NCI-H446 (cell line): ENCODE data around the gene SLC37A3.

ENCODE experiments used
- DNase-seq, 2 experiments: peaks; one replicate each; lab custom pipeline; 2025; lab: John Stamatoyannopoulos, UW

SLC37A3 gene

DNA sequence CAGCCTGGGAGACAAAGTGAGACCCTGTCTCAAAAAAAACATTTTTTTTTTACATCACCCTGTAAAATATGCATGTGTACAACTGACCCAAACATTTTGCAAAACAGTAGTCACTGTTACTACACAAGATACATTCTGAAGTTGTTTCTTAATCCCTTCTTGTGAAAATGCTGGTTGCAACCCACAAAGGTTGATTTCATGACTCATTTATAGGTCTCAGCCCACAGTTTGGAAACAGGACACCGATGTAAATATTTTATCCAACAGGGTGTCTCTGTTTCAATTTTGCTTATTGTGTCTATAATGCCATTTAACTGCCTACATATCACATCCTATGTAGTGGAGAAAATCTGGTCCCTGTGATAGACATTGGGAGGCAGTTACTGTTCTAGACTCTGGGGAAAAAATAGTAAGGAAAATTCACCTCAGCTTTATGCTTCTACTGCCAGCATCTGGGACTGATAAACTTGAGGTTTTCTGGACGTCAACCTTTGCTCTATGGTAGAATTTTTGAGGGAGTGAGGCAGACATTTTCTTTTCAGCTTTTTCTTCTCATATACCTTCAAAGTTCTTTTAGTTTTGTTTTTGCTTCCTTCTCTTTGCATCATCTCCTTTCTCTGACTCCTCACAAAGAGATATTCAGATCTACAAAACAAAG lies 4.0 kb upstream of the SLC37A3 start:
- no peak for DNase-seq

DNA sequence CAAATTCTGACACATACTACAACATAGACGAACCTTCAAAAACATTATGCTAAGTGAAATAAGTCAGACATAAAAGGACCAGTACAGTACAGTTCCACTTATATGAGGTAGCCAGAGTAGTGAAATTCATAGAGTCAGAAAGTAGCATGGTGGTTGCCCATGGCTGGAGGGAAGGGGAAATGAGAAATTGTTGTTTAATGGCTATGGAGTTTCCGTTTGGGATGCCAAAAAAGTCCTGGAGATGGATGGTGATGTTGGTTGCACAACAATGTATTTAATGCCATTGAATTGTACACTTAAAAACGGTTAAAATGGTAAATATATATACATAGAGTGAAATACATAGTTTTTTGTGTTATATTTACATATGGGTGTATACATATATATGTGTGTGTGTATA lies 2.1 kb upstream of the SLC37A3 start:
- no peak for DNase-seq

- DNase-seq: no peak
Observed at GRCh38 chr7:140398821-140399220, 491 bp upstream of the SLC37A3 start.

- DNase-seq: no peak
Observed at GRCh38 chr7:140393756-140394306, 4.5 kb downstream of the SLC37A3 start.

GRCh38 chr7:140391634-140392033 lies 6.7 kb downstream of the SLC37A3 start:
- DNase-seq: no peak

GRCh38 chr7:140390466-140391190 lies 7.7 kb downstream of the SLC37A3 start:
- no peak for DNase-seq

GRCh38 chr7:140390034-140390433 lies 8.3 kb downstream of the SLC37A3 start:
- no peak for DNase-seq

- DNase-seq: no peak
Observed at GRCh38 chr7:140389445-140389844, 8.9 kb downstream of the SLC37A3 start.

DNA sequence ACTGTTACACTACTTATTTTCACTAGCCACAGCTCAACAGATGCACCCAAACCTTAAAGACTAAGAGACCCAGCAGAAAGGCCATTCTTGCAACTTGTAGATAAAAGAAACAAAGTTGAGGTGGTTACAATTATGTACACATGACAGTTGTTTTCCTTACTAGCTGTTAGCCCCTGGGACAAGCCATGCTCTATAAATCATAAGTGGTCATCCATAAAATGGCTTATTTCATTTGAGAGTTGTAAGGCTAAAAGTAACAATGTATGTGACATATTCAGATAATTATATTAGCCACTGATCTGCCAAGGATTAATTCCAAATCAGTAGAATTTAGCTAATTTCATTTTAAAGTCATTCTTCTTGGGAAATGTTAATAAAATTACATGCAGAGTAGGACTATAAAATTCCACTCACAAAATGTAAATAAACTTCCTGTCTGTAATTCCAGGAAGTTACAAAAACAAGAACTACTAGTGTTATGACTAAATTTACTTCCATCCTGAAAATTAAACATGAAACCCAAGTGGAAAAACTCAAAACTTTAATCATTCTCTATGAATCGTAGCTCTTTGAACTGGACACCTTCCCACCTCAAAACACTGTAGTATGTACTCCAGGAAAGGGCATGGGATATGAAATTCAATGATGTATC lies 13.3 kb downstream of the SLC37A3 start:
- no peak for DNase-seq

DNA sequence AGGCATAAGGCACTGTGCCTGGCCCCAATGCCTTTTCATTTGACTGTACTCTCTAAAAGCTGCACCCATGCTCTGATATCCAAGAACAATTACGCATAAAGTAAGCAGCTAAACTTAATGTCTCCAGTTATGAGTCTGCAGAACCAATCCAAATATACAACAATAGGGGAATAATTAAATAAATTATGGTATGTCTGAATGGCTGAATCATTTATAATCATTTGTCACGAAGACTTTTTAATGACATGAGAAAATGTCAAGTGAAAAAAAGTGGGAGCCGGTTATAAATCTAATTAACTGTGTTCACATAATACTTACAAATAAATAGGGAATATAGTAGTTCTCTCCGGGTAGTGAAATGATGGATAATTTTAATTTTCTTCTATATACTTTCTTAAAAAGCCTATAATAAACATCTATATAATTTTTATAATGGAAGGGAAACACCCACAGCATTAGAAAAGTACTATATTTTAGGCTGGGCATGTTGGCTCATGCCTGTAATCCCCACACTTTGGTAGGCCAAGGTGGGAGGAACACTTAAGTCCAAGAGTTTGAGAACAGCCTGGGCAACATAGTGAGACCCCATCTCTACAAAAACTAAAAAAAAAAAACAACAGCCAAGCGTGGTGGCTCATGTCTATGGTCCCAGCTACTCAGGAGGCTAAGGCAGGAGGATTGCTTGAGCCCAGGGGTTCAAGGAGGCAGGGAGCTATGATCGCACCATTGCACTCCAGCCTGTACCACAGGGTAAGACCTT lies 14.2 kb downstream of the SLC37A3 start:
- DNase-seq: no peak

DNA sequence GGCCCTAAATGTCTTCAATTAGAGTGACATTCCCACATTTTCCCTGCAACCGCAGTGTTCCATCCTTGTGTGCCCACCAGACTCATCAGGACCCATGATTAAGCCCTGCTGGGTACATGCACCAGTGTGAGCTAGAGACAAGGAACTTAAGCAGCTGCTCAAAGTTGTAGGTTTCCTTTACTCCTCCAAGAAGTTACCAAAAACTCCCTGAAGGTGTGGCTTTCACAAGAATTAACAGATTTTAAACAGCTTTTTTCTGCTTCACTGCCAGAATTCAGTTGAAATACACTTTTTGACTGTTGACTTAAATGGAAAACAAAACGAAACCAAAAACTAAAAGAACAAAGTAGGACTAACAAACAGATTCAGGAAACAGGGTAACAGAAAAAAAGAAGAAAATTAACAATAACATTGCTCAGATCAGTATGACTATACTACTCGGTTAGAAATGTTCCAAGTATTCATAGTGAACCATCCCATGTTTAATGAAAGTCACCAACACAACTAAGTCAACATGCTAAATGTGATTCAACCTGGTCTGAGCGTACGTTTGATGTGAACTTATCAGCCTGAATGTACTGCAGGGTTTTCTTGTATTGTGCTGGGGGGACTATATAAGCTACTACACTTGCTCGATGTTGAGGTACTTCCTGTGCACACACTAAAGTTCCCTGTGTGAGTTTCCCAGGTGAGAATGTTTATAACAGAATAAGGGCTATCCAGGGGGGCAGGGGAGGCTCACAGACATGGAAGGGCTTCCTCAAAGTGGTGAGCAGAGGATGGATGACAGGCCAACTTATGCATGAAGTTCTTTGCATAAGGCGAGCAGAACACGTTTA lies 22.2 kb downstream of the SLC37A3 start:
- DNase-seq: no peak

DNA sequence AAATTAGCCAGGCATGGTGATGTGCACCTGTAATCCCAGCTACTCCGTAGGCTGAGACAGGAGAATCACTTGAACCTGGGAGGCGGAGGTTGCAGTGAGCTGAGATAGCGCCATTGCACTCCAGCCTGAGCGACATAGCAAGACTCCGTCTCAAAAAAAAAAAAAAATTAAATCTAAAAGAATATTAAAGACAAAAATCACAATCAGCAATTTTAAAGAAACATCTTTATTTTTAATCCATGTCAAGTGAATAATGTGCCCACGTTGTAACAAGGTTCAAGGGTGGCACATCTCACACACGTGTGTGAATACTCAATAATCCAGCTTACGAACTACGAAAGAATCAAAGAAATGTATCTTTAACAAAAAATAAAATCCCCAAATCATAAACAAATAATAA lies 23.0 kb downstream of the SLC37A3 start:
- DNase-seq: no peak

DNA sequence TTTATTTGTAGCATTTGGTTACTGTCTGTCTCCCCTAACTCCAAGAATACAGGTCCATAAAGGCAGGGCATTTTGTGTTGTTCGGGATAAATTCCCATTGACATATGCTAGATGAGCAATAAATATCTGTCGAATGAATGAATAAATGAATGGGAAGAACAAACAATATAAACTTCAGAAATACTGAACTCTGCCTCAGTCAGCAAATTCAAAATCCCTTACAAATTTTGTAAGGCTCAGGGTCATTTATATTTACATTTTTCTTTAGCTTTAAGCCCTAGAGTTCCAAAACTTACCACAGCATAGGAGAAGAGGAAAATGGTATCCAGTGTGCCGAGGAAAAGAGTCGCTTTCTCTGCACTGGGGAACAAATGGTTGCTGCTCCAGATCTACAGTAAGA lies 29.0 kb downstream of the SLC37A3 start:
- DNase-seq: no peak

DNA sequence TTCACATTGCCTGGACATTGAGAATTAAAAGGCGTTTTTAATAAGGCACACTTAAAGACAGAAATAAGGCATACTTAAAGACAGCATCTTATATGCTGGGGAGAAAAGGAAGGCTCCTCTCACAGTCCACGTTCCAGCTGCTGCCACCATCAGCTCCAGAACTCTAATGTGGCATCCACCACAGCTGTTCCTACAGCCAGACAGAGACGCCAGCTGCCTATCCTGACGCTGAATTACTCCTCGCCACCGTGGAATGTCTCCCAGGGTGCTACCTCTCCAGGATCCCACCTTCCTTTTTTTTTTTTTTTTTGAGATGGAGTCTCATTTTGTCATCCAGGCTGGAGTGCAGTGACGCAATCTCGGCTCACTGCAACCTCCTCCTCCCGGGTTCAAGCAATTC lies 30.8 kb downstream of the SLC37A3 start:
- DNase-seq: no peak

DNA sequence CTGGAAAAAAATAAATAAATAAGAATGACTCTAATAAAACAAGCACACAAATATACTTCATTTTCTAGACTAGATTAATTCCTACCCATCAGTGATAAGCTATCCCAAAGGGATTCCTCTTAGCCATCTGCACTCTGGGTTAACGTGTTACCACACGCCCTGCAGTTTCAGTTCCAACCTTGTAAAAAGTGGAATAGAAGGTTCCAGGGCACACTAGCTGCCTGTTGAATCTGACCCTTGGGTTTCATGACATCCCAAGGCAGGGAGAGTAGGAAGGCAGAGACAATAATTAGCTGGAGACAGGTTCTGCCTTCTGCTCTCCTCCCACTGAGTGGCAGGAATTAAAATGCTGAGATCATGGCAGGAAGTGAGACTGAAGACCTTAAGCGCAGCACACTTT lies 33.5 kb downstream of the SLC37A3 start:
- no peak for DNase-seq

- no peak for DNase-seq
Observed at GRCh38 chr7:140360697-140361229, 37.6 kb downstream of the SLC37A3 start.

- DNase-seq: no peak
Observed at GRCh38 chr7:140358412-140359051, 39.8 kb downstream of the SLC37A3 start.

- no peak for DNase-seq
Observed at GRCh38 chr7:140358024-140358411, 40.3 kb downstream of the SLC37A3 start.

DNA sequence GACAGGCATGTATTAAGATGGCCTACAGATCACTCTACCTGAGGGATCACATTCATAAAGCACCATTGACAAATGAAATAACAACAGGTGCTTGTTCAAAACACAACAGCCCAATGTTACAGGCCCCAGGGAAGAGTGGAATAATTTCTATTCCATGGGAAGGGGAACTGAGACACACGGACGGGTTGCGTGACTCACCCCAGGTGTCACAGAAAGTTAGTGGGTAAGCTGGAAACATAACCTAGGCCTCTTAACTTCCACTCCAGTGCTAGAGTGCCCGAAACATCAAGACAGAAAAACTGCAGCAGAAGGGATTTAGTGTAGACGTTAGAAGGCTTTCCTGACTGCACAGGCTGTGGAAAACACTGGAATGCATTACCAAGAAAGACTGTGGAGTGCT lies 48.3 kb downstream of the SLC37A3 start:
- DNase-seq: no peak

DNA sequence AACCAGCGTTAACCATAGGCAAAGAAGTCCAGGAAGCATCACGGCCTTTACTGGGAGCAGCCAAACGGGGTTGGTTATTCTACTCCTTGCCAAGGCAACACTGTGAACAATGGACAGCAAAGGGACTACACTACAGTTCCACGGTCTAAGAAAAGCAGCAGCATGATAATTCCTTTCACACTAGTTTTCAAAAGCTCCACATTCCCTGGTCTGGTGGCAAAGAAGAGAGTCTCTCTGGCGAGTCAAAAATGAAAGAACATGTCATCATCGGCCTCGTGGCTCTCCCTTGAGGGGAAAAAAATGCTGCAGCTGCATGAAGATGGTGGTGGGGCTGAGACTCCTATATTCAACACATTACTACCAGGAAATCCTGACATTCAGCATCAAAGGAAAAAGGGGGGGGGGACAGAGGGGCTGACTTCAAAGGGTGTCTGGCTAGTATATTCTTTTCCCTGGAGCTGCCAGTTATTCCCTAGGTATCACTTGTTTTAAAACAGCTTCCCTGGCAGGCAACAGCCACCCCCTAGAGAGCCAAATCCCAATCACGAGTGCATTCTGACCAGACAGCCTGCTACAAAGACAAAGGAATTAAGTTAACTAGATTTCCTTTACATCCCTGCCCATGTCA lies 49.1 kb downstream of the SLC37A3 start:
- DNase-seq: no peak
